Measurements from ENCODE around the gene TLCD1.

GRCh38 chr17:28758411-28759121, 32.5 kb upstream of the TLCD1 start:
- TF ChIP-seq CREB1 (CRISPR knock-in tag; IDR thresholded peaks at IDR 0.05; ENCODE audit: low read depth) (no peak), CTCF (conservative IDR thresholded peaks at IDR 0.05; ENCODE audit: low read depth in 2 of 2) (no peak)

Data from GM23338 (cell line).